ENCODE data around the gene CYLD. TPM values are rescaled to one million over a fixed set of nuclear protein-coding genes. Genes with fewer than 3 reads are reported as not detected.

CYLD gene
- total RNA-seq, 1 donor from 2014 or later, result 30.7 TPM

GRCh38 chr16:50839356-50839755 is 97.5 kb downstream of the CYLD start:
- no peak overlapping the region for H3K4me3 Mint-ChIP-seq (ENCODE audit: unreplicated experiment)
- TF ChIP-seq CTCF (IDR thresholded peaks at IDR 0.05; ENCODE audit: unreplicated experiment), result no peak
- H3K36me3 Mint-ChIP-seq (ENCODE audit: low read depth, unreplicated experiment), result no peaks in the 10 kb centered on the region
- DNase-seq (ENCODE audit: low spot score), result no peak
- peaks cover 5% of the 10 kb centered on the region for H3K27me3 Mint-ChIP-seq (ENCODE audit: unreplicated experiment)
- H3K27ac Mint-ChIP-seq (ENCODE audit: unreplicated experiment), result no peak overlapping the region
- peaks cover 32% of the 10 kb centered on the region for H3K4me1 Mint-ChIP-seq (ENCODE audit: unreplicated experiment)
- H3K9me3 Mint-ChIP-seq (ENCODE audit: unreplicated experiment), result no peaks in the 10 kb centered on the region

GRCh38 chr16:50839920-50840729 is 98.2 kb downstream of the CYLD start:
- Mint-ChIP-seq H3K27ac (ENCODE audit: unreplicated experiment) (no peak overlapping the region), H3K4me1 (ENCODE audit: unreplicated experiment) (peaks cover 32% of the 10 kb centered on the region), H3K27me3 (ENCODE audit: unreplicated experiment) (peaks cover 2% of the 10 kb centered on the region), H3K4me3 (ENCODE audit: unreplicated experiment) (no peak overlapping the region), H3K9me3 (ENCODE audit: unreplicated experiment) (no peaks in the 10 kb centered on the region), H3K36me3 (ENCODE audit: low read depth, unreplicated experiment) (no peaks in the 10 kb centered on the region)
- DNase-seq (ENCODE audit: low spot score), result no peak
- TF ChIP-seq CTCF (IDR thresholded peaks at IDR 0.05; ENCODE audit: unreplicated experiment), result no peak

- Mint-ChIP-seq H3K4me3 (ENCODE audit: unreplicated experiment) (no peak overlapping the region), H3K36me3 (ENCODE audit: low read depth, unreplicated experiment) (no peaks in the 10 kb centered on the region), H3K9me3 (ENCODE audit: unreplicated experiment) (no peaks in the 10 kb centered on the region), H3K27ac (ENCODE audit: unreplicated experiment) (no peak overlapping the region), H3K27me3 (ENCODE audit: unreplicated experiment) (peaks cover 2% of the 10 kb centered on the region), H3K4me1 (ENCODE audit: unreplicated experiment) (peaks cover 24% of the 10 kb centered on the region)
- no peak for DNase-seq (ENCODE audit: low spot score)
- TF ChIP-seq CTCF (IDR thresholded peaks at IDR 0.05; ENCODE audit: unreplicated experiment), result no peak
These were observed 99.4 kb downstream of the CYLD start for GRCh38 chr16:50841081-50841886.

- TF ChIP-seq CTCF (IDR thresholded peaks at IDR 0.05; ENCODE audit: unreplicated experiment), result no peak
- H3K4me1 Mint-ChIP-seq (ENCODE audit: unreplicated experiment), result peaks cover 18% of the 10 kb centered on the region
- H3K4me3 Mint-ChIP-seq (ENCODE audit: unreplicated experiment), result no peak overlapping the region
- H3K27ac Mint-ChIP-seq (ENCODE audit: unreplicated experiment), result no peak overlapping the region
- no peaks in the 10 kb centered on the region for H3K36me3 Mint-ChIP-seq (ENCODE audit: low read depth, unreplicated experiment)
- no peaks in the 10 kb centered on the region for H3K9me3 Mint-ChIP-seq (ENCODE audit: unreplicated experiment)
- no peak for DNase-seq (ENCODE audit: low spot score)
- H3K27me3 Mint-ChIP-seq (ENCODE audit: unreplicated experiment), result no peaks in the 10 kb centered on the region
These were observed 100.2 kb downstream of the CYLD start for GRCh38 chr16:50842013-50842505.
